DMS53 (cell line): ENCODE measurements around the gene OR4N5.
"Not testable (repeated sequence)": the region's sequence is repeated elsewhere in the genome, so short reads cannot be mapped to it uniquely, and the experiment has no call there.

Experiments
- DNase-seq: peaks from one replicate; lab custom pipeline; 2025; lab: John Stamatoyannopoulos, UW

Gene OR4N5

GRCh38 chr14:20138520-20138919 is at the start of gene OR4N5:
Gene OR4N5 (plus strand): TSS chr14:20138820. CDS start chr14:20143736, 4,916 bp downstream.
- DNase-seq = no peak

- DNase-seq = no peak
Measured at GRCh38 chr14:20092050-20092449, 46.6 kb upstream of the OR4N5 start.

GRCh38 chr14:20093442-20093841 is 45.2 kb upstream of the OR4N5 start:
- DNase-seq = no peak

- not testable (repeated sequence) for DNase-seq
Measured at GRCh38 chr14:20098926-20099770, 39.5 kb upstream of the OR4N5 start.

- no peak for DNase-seq
Measured at GRCh38 chr14:20110438-20110837, 28.2 kb upstream of the OR4N5 start, which contains the start of gene OR4K17. Gene OR4K17 (plus strand): TSS chr14:20110739. CDS start chr14:20117500, 6,761 bp downstream.

GRCh38 chr14:20112321-20112720 is 26.3 kb upstream of the OR4N5 start:
- no peak for DNase-seq

GRCh38 chr14:20116748-20117147 is 21.9 kb upstream of the OR4N5 start:
- DNase-seq = no peak

GRCh38 chr14:20118795-20119194 is 19.8 kb upstream of the OR4N5 start:
- no peak for DNase-seq

GRCh38 chr14:20143911-20144310 is 5.3 kb downstream of the OR4N5 start:
- DNase-seq = peak; percentile 4

- DNase-seq = no peak
Measured at GRCh38 chr14:20144820-20145219, 6.2 kb downstream of the OR4N5 start.

GRCh38 chr14:20164462-20164861 is 25.8 kb downstream of the OR4N5 start:
- DNase-seq = no peak

GRCh38 chr14:20167091-20167490 is 28.5 kb downstream of the OR4N5 start:
- DNase-seq = no peak

- not testable (repeated sequence) for DNase-seq
Measured at GRCh38 chr14:20169852-20170251, 31.2 kb downstream of the OR4N5 start.

GRCh38 chr14:20174205-20174604 is 35.6 kb downstream of the OR4N5 start:
- not testable (repeated sequence) for DNase-seq

- DNase-seq = no peak
Measured at GRCh38 chr14:20176330-20176729, 37.7 kb downstream of the OR4N5 start.

- DNase-seq = no peak
Measured at GRCh38 chr14:20177433-20177974, 38.9 kb downstream of the OR4N5 start.

- no peak for DNase-seq
Measured at GRCh38 chr14:20179218-20179617, 40.6 kb downstream of the OR4N5 start.

GRCh38 chr14:20179880-20180279 is 41.3 kb downstream of the OR4N5 start:
- DNase-seq = no peak

- no peak for DNase-seq
Measured at GRCh38 chr14:20180486-20180885, 41.9 kb downstream of the OR4N5 start.

GRCh38 chr14:20184181-20184580 is 45.6 kb downstream of the OR4N5 start:
- DNase-seq = no peak

- no peak for DNase-seq
Measured at GRCh38 chr14:20190596-20190995, 52.0 kb downstream of the OR4N5 start, which contains the start of gene OR11G2. Gene OR11G2 (plus strand): TSS chr14:20190896. CDS start chr14:20197438, 6,542 bp downstream.

- no peak for DNase-seq
Measured at GRCh38 chr14:20191396-20191795, 52.8 kb downstream of the OR4N5 start.

- DNase-seq = no peak
Measured at GRCh38 chr14:20194101-20194500, 55.5 kb downstream of the OR4N5 start.
